Body of pancreas (tissue), 4 donors: ENCODE data around the gene DEPDC4.

ENCODE experiments used
- POLR2A ChIP-seq, 3 donors: fragments of 450-650 bp; IDR thresholded peaks; one replicate each; pipeline ENCODE4 v1.6.1; 2016; ENCODE audit warnings: antibody characterized with exemption in 3 of 3, mild to moderate bottlenecking in 2 of 3
- TF ChIP-seq, protein P1 (sequence below), 7 experiments: fragments of 450-650 bp in 4 of 7; fragments of 200-600 bp in 3 of 7; sonication (generic) in 3 of 7; IDR thresholded peaks; one replicate each; pipeline ENCODE4 v1.5.1; 2016 to 2019; ENCODE audit warnings: antibody characterized with exemption in 7 of 7

DNA sequence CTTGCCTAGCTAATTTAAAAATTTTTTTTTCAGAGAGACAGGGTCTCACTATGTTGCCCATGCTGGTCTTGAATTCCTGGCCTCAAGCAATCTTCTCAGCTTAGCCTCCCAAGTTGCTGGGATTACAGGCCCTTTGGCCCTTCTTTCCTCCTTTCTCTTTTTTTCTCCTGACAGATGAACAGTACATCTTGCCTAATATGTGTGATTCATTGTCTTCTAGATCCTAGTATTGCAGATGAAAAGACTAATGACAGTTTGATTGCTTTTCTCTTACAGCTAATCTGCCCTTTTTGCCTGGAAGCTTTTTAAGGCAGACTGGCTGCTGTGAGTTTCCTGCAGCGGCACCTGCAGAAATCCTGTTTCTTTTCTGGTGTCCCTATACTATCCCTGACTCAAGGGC lies 12.0 kb downstream of the DEPDC4 start:
- TF ChIP-seq, protein P1, sequence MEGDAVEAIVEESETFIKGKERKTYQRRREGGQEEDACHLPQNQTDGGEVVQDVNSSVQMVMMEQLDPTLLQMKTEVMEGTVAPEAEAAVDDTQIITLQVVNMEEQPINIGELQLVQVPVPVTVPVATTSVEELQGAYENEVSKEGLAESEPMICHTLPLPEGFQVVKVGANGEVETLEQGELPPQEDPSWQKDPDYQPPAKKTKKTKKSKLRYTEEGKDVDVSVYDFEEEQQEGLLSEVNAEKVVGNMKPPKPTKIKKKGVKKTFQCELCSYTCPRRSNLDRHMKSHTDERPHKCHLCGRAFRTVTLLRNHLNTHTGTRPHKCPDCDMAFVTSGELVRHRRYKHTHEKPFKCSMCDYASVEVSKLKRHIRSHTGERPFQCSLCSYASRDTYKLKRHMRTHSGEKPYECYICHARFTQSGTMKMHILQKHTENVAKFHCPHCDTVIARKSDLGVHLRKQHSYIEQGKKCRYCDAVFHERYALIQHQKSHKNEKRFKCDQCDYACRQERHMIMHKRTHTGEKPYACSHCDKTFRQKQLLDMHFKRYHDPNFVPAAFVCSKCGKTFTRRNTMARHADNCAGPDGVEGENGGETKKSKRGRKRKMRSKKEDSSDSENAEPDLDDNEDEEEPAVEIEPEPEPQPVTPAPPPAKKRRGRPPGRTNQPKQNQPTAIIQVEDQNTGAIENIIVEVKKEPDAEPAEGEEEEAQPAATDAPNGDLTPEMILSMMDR (IDR thresholded peaks at IDR 0.05) = no peak
- no peak for TF ChIP-seq POLR2A (IDR thresholded peaks at IDR 0.05)
